ENCODE data around the gene SLC51A. TPM values are rescaled to one million over a fixed set of nuclear protein-coding genes. Genes with fewer than 3 reads are reported as not detected.

The SLC51A gene
- total RNA-seq, 2 experiments from 2014 or later, result not detected

DNA sequence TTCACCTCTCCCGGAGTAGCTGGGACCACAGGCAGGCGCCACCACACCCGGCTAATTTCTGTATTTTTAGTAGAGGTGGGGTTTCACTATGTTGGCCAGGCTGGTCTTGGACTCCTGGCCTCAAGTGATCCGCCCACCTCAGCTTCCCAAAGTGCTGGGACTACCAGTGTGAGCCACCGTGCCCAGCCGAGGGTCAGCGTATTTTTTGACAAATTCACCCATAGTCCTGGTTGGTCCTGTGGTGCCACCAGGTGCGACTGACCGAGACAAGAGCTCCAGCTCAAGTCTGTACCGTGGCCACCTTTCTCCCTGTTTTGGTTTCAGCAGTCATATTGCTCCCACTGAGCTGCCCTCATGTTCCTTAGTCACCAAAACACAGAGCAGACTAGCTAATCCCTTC, 8.8 kb downstream of the SLC51A start:
- ATAC-seq (no peak), DNase-seq (no peak)
- no peaks in the 10 kb centered on the region for H3K9me3 Mint-ChIP-seq (ENCODE audit: low read depth)
- H3K4me3 Mint-ChIP-seq, result no peak overlapping the region
- peaks cover 5% of the 10 kb centered on the region for H3K27me3 Mint-ChIP-seq
- peaks cover 1% of the 10 kb centered on the region for H3K4me1 Mint-ChIP-seq
- no peak overlapping the region for H3K27ac Mint-ChIP-seq
- CTCF ChIA-PET, result interaction anchor here (1.0 kb wide), 1 partner anchor 304 kb away, joined by 3 read pairs; no protein-coding TSS in a partner anchor
- H3K36me3 Mint-ChIP-seq, result no peaks in the 10 kb centered on the region

- no peak for DNase-seq
- Mint-ChIP-seq H3K27ac (no peak overlapping the region), H3K4me1 (no peaks in the 10 kb centered on the region), H3K4me3 (no peak overlapping the region), H3K36me3 (no peaks in the 10 kb centered on the region), H3K9me3 (ENCODE audit: low read depth) (no peaks in the 10 kb centered on the region), H3K27me3 (peaks cover 5% of the 10 kb centered on the region)
- ATAC-seq, result no peak
- CTCF ChIA-PET, result interaction anchor here (1.0 kb wide), 1 partner anchor 303 kb away, joined by 3 read pairs; no protein-coding TSS in a partner anchor
These were observed 9.5 kb downstream of the SLC51A start for GRCh38 chr3:196225763-196226364.

GRCh38 chr3:196227121-196227561, 10.8 kb downstream of the SLC51A start:
- peak; percentile 20 for ATAC-seq
- H3K27ac Mint-ChIP-seq, result no peak overlapping the region

GRCh38 chr3:196227629-196228493, 11.5 kb downstream of the SLC51A start:
- Mint-ChIP-seq H3K36me3 (no peaks in the 10 kb centered on the region), H3K27me3 (peaks cover 4% of the 10 kb centered on the region), H3K27ac (no peak overlapping the region), H3K9me3 (ENCODE audit: low read depth) (no peaks in the 10 kb centered on the region), H3K4me1 (peaks cover 2% of the 10 kb centered on the region), H3K4me3 (no peak overlapping the region)
- DNase-seq, result no peak
- ATAC-seq, result no peak
- CTCF ChIA-PET, result no interaction called here

More at GRCh38 chr3:196227121-196227561, 10.8 kb downstream of the SLC51A start:
- CTCF ChIA-PET, result no interaction called here
- Mint-ChIP-seq H3K4me1 (no peaks in the 10 kb centered on the region), H3K9me3 (ENCODE audit: low read depth) (no peaks in the 10 kb centered on the region), H3K4me3 (no peak overlapping the region), H3K27me3 (peaks cover 5% of the 10 kb centered on the region), H3K36me3 (no peaks in the 10 kb centered on the region)
- DNase-seq, result no peak

GRCh38 chr3:196232154-196232881, 16.0 kb downstream of the SLC51A start:
- ATAC-seq, result no peak
- H3K27me3 Mint-ChIP-seq, result no peaks in the 10 kb centered on the region
- no peak overlapping the region for H3K27ac Mint-ChIP-seq
- H3K36me3 Mint-ChIP-seq, result peaks cover 6% of the 10 kb centered on the region
- H3K4me1 Mint-ChIP-seq, result peaks cover 18% of the 10 kb centered on the region
- DNase-seq, result no peak
- H3K4me3 Mint-ChIP-seq, result no peak overlapping the region
- H3K9me3 Mint-ChIP-seq (ENCODE audit: low read depth), result no peaks in the 10 kb centered on the region
- CTCF ChIA-PET, result no interaction called here

GRCh38 chr3:196232882-196233251, 16.5 kb downstream of the SLC51A start:
- no peaks in the 10 kb centered on the region for H3K9me3 Mint-ChIP-seq (ENCODE audit: low read depth)
- CTCF ChIA-PET, result no interaction called here
- ATAC-seq, result no peak
- DNase-seq, result no peak
- no peak overlapping the region for H3K4me3 Mint-ChIP-seq
- no peak overlapping the region for H3K27ac Mint-ChIP-seq
- H3K27me3 Mint-ChIP-seq, result no peaks in the 10 kb centered on the region
- peaks cover 23% of the 10 kb centered on the region for H3K4me1 Mint-ChIP-seq
- peaks cover 8% of the 10 kb centered on the region for H3K36me3 Mint-ChIP-seq

- ATAC-seq, result no peak
These were observed 19.3 kb downstream of the SLC51A start for GRCh38 chr3:196235452-196236122.

DNA sequence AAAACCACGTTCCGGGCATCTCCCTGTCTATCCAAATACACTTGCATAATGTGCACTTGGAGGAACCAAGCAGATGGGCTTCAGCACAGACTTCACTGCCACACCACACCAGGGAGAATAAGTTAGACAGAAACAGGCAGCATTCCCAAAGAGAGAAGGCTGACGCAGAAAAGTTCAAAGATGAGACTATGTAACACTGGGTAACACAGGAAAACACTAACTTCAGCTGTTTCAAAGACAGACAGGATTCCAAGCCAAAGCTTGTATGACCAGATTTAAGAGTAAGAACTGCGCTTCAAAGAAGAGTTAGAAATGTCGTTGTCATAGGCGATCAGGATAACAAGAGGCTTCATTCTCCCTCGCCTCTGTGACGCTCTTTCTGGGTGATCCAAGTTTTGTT, 19.9 kb downstream of the SLC51A start:
- H3K4me1 Mint-ChIP-seq, result peaks cover 23% of the 10 kb centered on the region

More at GRCh38 chr3:196235452-196236122, 19.3 kb downstream of the SLC51A start:
- Mint-ChIP-seq H3K4me3 (no peak overlapping the region), H3K36me3 (peaks cover 13% of the 10 kb centered on the region), H3K4me1 (peaks cover 23% of the 10 kb centered on the region), H3K27me3 (no peaks in the 10 kb centered on the region), H3K9me3 (ENCODE audit: low read depth) (no peaks in the 10 kb centered on the region), H3K27ac (no peak overlapping the region)
- DNase-seq, result no peak
- CTCF ChIA-PET, result interaction anchor here (1.2 kb wide), 1 partner anchor 23 kb away, joined by 3 read pairs; no protein-coding TSS in a partner anchor

GRCh38 chr3:196237203-196237602, 20.9 kb downstream of the SLC51A start:
- Mint-ChIP-seq H3K4me3 (no peak overlapping the region), H3K27ac (peak overlapping the region; percentile 16), H3K36me3 (peaks cover 22% of the 10 kb centered on the region), H3K9me3 (ENCODE audit: low read depth) (no peaks in the 10 kb centered on the region), H3K27me3 (no peaks in the 10 kb centered on the region), H3K4me1 (peaks cover 23% of the 10 kb centered on the region)
- peak; percentile 60 for DNase-seq
- ATAC-seq, result peak; percentile 39
- CTCF ChIA-PET, result interaction anchor here (1.3 kb wide), 1 partner anchor 16 kb away, joined by 4 read pairs; no protein-coding TSS in a partner anchor

More for the DNA sequence above, 19.9 kb downstream of the SLC51A start:
- no peak for ATAC-seq
- Mint-ChIP-seq H3K27ac (no peak overlapping the region), H3K9me3 (ENCODE audit: low read depth) (no peaks in the 10 kb centered on the region), H3K36me3 (peaks cover 16% of the 10 kb centered on the region), H3K4me3 (no peak overlapping the region), H3K27me3 (no peaks in the 10 kb centered on the region)
- DNase-seq, result no peak
- CTCF ChIA-PET, result interaction anchor here (1.3 kb wide), 1 partner anchor 15 kb away, joined by 4 read pairs; no protein-coding TSS in a partner anchor

DNA sequence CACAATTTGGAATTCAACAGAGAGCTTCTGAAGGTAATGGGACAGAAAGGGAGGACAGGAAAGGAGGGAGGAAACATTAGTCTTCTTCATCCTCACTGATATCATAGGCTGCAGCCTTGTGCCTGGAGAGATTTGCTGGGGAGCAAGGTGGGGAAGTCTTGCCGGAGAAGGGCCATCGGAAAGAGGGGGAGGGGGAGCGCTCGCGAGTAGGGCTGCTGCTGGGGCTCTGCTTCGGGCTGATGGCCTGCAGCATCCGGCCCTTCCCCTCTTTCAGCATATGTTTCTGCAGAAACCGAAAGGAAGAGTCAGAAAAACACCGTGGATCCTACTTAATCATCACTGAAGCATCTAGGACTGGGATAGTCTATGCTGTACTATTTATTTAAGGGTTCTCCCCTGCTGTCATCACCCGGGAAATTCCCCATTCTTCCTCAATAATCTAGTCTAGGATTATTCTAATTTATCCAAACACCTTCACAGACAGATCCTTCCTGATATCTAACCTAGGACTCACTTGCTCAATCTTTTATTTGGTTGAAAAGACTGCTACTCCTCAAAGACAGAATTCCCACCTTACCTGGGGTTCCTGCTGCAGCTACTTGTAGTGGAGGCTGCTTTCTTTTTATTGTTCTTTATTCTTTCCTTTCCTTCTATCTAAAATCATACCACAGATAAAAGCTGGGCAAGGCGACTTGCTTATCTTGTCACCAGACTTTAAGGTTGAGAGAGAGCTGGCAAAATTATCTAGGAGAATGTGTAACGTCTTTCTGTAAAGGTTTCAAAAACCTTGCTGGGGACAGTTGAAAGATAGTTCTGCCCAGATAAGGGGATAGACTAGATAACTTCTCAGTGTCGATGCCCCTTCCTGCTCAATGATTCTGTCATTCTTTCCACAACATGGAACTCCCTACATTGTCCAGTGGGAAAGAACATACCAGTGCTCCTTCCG, 22.6 kb downstream of the SLC51A start:
- H3K4me1 Mint-ChIP-seq, result peaks cover 19% of the 10 kb centered on the region
- H3K27ac Mint-ChIP-seq, result no peak overlapping the region
- no peaks in the 10 kb centered on the region for H3K9me3 Mint-ChIP-seq (ENCODE audit: low read depth)
- CTCF ChIA-PET, result no interaction called here
- peaks cover 21% of the 10 kb centered on the region for H3K36me3 Mint-ChIP-seq
- H3K27me3 Mint-ChIP-seq, result no peaks in the 10 kb centered on the region
- no peak for DNase-seq
- ATAC-seq, result no peak
- no peak overlapping the region for H3K4me3 Mint-ChIP-seq

DNA sequence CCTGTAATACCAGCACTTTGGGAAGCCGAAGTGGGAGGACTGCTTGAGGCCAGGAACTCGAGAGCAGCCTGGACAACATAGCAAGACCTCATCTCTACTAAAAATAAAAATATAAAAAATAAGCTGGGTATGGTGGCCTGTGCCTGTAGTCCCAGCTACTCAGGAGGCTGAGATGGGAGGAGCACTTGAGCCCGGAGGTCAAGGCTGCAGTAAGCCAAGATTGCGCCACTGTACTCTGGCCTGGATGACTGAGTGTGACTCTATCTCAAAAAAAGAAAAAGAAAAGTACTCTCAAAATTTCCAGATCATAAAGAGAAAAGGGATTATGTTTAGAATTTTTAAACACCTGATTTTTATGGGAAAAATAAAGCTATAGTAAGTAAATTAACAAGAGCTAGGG, 24.1 kb downstream of the SLC51A start:
- no peaks in the 10 kb centered on the region for H3K9me3 Mint-ChIP-seq (ENCODE audit: low read depth)
- peaks cover 28% of the 10 kb centered on the region for H3K36me3 Mint-ChIP-seq
- H3K4me1 Mint-ChIP-seq, result peaks cover 19% of the 10 kb centered on the region
- ATAC-seq (no peak), DNase-seq (no peak)
- CTCF ChIA-PET, result interaction anchor here (0.8 kb wide), 1 partner anchor 41 kb away, joined by 3 read pairs; no protein-coding TSS in a partner anchor
- H3K27me3 Mint-ChIP-seq, result no peaks in the 10 kb centered on the region
- H3K4me3 Mint-ChIP-seq, result no peak overlapping the region
- H3K27ac Mint-ChIP-seq, result no peak overlapping the region

- H3K36me3 Mint-ChIP-seq, result peaks cover 33% of the 10 kb centered on the region
- DNase-seq (no peak), ATAC-seq (no peak)
- no peaks in the 10 kb centered on the region for H3K27me3 Mint-ChIP-seq
- peaks cover 16% of the 10 kb centered on the region for H3K4me1 Mint-ChIP-seq
- H3K27ac Mint-ChIP-seq, result no peak overlapping the region
- H3K4me3 Mint-ChIP-seq, result no peak overlapping the region
- CTCF ChIA-PET, result interaction anchor here (1.5 kb wide), 1 partner anchor 281 kb away, joined by 3 read pairs; no protein-coding TSS in a partner anchor
- H3K9me3 Mint-ChIP-seq (ENCODE audit: low read depth), result no peaks in the 10 kb centered on the region
These were observed 25.4 kb downstream of the SLC51A start for GRCh38 chr3:196241704-196242103.
